SK-N-SH (cell line): Measurements from ENCODE around the gene OXSM. TPM values are rescaled to one million over a fixed set of nuclear protein-coding genes. Genes with fewer than 3 reads are reported as not detected.

Experiments used
- CTCF ChIA-PET: fragments of 300-600, 350-600 bp; formaldehyde crosslinking; extraction: SDS; loops from one replicate; lab custom pipeline; 2021; lab: Yijun Ruan, JAX
- POLR2A ChIA-PET: fragments of 350-600 bp; sonication (Branson Sonifier 250); formaldehyde crosslinking; extraction: SDS; loops from one replicate; lab custom pipeline; 2020; ENCODE audit warnings: antibody characterized with exemption, inconsistent platforms; lab: Yijun Ruan, JAX
- DNase-seq: peaks from one replicate; pipeline ENCODE4 v3.0.0; 2012
- H2AFZ ChIP-seq: fragments of 200-600 bp; sonication (generic); 2 replicates; pipeline ENCODE4 v1.8.1; 2016; ENCODE audit warnings: antibody characterized with exemption, mild to moderate bottlenecking, low read depth
- H3F3A ChIP-seq: fragments of 200-600 bp; sonication (generic); replicated peaks from 2 replicates; pipeline ENCODE3; 2016; ENCODE audit warnings: antibody characterized with exemption, mild to moderate bottlenecking; ENCODE audit not compliant: insufficient read depth
- H3K27ac ChIP-seq, 2 experiments: fragments of 200-500 bp in 1 of 2; fragments of 200-600 bp in 1 of 2; sonication (Bioruptor generic) in 1 of 2; sonication (generic), shearing (Covaris generic) in 1 of 2; 2 replicates each; pipeline versions ENCODE4 v1.5.1 to v1.6.1; 2014 to 2016; ENCODE audit warnings: low read depth in 2 of 2, inconsistent platforms in 1 of 2, low read length in 1 of 2, mild to moderate bottlenecking in 1 of 2, mixed read lengths in 1 of 2
- H3K27me3 ChIP-seq: fragments of 200-600 bp; sonication (generic), shearing (Covaris generic); 2 replicates; pipeline ENCODE4 v1.6.1; 2016; ENCODE audit warnings: mixed run types; ENCODE audit not compliant: insufficient read depth
- H3K36me3 ChIP-seq, 2 experiments: fragments of 200-500 bp in 1 of 2; fragments of 200-600 bp in 1 of 2; sonication (Bioruptor generic) in 1 of 2; sonication (generic) in 1 of 2; replicated peaks in 1 of 2; 2 replicates each; pipeline versions ENCODE3 to v1.5.1; 2014 to 2016; ENCODE audit warnings: low read length in 1 of 2, mild to moderate bottlenecking in 1 of 2; ENCODE audit not compliant: insufficient read depth in 2 of 2, control insufficient read depth in 1 of 2
- H3K4me1 ChIP-seq, 2 experiments: fragments of 200-500 bp in 1 of 2; fragments of 200-600 bp in 1 of 2; sonication (Bioruptor generic) in 1 of 2; sonication (generic), shearing (Covaris generic) in 1 of 2; 2 replicates each; pipeline versions ENCODE4 v1.5.1 to v1.6.1; 2014 to 2016; ENCODE audit warnings: low read depth in 1 of 2, low read length in 1 of 2, mixed run types in 1 of 2; ENCODE audit not compliant: insufficient read depth in 2 of 2, control insufficient read depth in 1 of 2
- H3K4me2 ChIP-seq: fragments of 200-600 bp; sonication (generic), shearing (Covaris generic); 2 replicates; pipeline ENCODE4 v1.6.1; 2017; ENCODE audit warnings: mixed run types
- H3K4me3 ChIP-seq, 2 experiments: fragments of 200-500 bp in 1 of 2; fragments of 200-600 bp in 1 of 2; sonication (Bioruptor generic) in 1 of 2; sonication (generic), shearing (Covaris generic) in 1 of 2; 2 replicates each; pipeline versions ENCODE4 v1.5.1 to v1.8.1; 2014 to 2016; ENCODE audit warnings: low read depth in 2 of 2, inconsistent platforms in 1 of 2, low read length in 1 of 2, mild to moderate bottlenecking in 1 of 2, mixed read lengths in 1 of 2, moderate library complexity in 1 of 2
- H3K79me2 ChIP-seq: fragments of 200-600 bp; sonication (generic); 2 replicates; pipeline ENCODE4 v1.8.1; 2017; ENCODE audit warnings: mild to moderate bottlenecking; ENCODE audit not compliant: insufficient read depth
- H3K9ac ChIP-seq: fragments of 200-600 bp; sonication (generic); 2 replicates; pipeline ENCODE4 v1.6.1; 2017; ENCODE audit warnings: mixed run types
- H3K9me2 ChIP-seq: fragments of 200-600 bp; sonication (generic); 2 replicates; pipeline ENCODE4 v1.6.1; 2017; ENCODE audit warnings: mixed run types
- H3K9me3 ChIP-seq: fragments of 200-600 bp; sonication (generic); 2 replicates; pipeline ENCODE4 v1.6.1; 2017; ENCODE audit warnings: mixed run types, mild to moderate bottlenecking, moderate library complexity
- H4K20me1 ChIP-seq: fragments of 200-600 bp; sonication (generic); 2 replicates; pipeline ENCODE4 v1.6.1; 2017; ENCODE audit warnings: mild to moderate bottlenecking, mixed run types; ENCODE audit not compliant: insufficient read depth
- ELF1 ChIP-seq: IDR thresholded peaks from 2 replicates; pipeline ENCODE4 v1.4.0; 2012
- EP300 ChIP-seq, 2 experiments: IDR thresholded peaks; 2 replicates each; pipeline versions ENCODE4 v1.4.0 to v1.6.1; 2012; ENCODE audit warnings: borderline replicate concordance in 1 of 2, low read depth in 1 of 2, low read length in 1 of 2
- FOSL2 ChIP-seq: IDR thresholded peaks from 2 replicates; pipeline ENCODE4 v1.4.0; 2012; ENCODE audit warnings: low read depth, mild to moderate bottlenecking, moderate library complexity, borderline replicate concordance
- JUND ChIP-seq: IDR thresholded peaks from 2 replicates; pipeline ENCODE4 v1.4.0; 2012
- NFIC ChIP-seq: IDR thresholded peaks from 2 replicates; pipeline ENCODE4 v1.4.0; 2012; ENCODE audit warnings: borderline replicate concordance
- POLR2AphosphoS5 ChIP-seq: IDR thresholded peaks from 2 replicates; pipeline ENCODE4 v1.6.1; 2012; ENCODE audit warnings: low read depth, low read length
- RAD21 ChIP-seq: IDR thresholded peaks from 2 replicates; pipeline ENCODE4 v1.6.1; 2012; ENCODE audit warnings: mild to moderate bottlenecking, low read length
- SIN3A ChIP-seq: IDR thresholded peaks from 2 replicates; pipeline ENCODE4 v1.6.1; 2012; ENCODE audit warnings: low read depth, mild to moderate bottlenecking, low read length, moderate library complexity, borderline replicate concordance
- SMC3 ChIP-seq: IDR thresholded peaks from 2 replicates; pipeline ENCODE4 v1.6.1; 2012; ENCODE audit warnings: low read depth, low read length, improper control_type of control experiment
- TAF1 ChIP-seq: IDR thresholded peaks from 2 replicates; pipeline ENCODE4 v1.6.1; 2012; ENCODE audit warnings: low read depth, mild to moderate bottlenecking, low read length, moderate library complexity, borderline replicate concordance
- TEAD4 ChIP-seq: IDR thresholded peaks from 2 replicates; pipeline ENCODE4 v1.4.0; 2012; ENCODE audit warnings: mild to moderate bottlenecking, borderline replicate concordance; ENCODE audit not compliant: insufficient read depth
- WGBS: methylation state at CpG from one replicate; pipeline ENCODE4 v1.1.6; 2017; ENCODE audit warnings: low lambda C conversion rate; 5-methylcytosine and 5-hydroxymethylcytosine counted together
- polyA plus RNA-seq, 3 experiments: library from polyadenylated mRNA; depleted of rRNA; stranded (reverse); fragments of >200 nt; gene quantifications; 2 replicates each; pipeline ENCODE4 v1.2.3, GENCODE V29; 2012
- TF ChIP-seq, protein P1 (sequence below): fragments of 150-350 bp; IDR thresholded peaks from 2 replicates; pipeline ENCODE4 v1.6.1; 2017; ENCODE audit warnings: antibody characterized with exemption, low read length, low read depth, borderline replicate concordance
- TF ChIP-seq, protein P2 (sequence below): IDR thresholded peaks from 2 replicates; pipeline ENCODE4 v1.4.0; 2012; ENCODE audit warnings: low read depth, borderline replicate concordance
- TF ChIP-seq, protein P3 (sequence below): IDR thresholded peaks from 2 replicates; pipeline ENCODE4; 2012

OXSM gene
- polyA plus RNA-seq, 1 of the 3 experiments (the other 2 are of a cell fraction) = 12.1 TPM

DNA sequence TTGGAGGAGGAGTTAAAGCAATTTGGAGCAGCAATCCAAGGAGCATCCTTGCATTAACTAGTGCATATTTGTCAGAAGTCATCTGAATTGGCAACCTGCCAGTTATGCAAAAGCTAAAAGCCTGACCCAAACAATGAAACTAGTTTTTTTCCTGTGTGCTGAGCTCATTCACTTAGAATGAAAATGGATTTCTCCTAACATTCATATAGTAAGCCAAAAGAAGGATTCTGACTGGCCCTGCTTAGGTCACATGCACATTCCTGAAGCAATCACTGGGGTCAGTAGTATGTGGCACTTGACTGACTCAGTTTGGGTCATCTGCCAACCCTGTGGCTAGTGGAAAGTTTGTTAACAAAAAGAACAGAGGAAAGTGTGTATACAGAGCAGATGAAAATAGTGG lies 30.5 kb downstream of the OXSM start (continued):
- TF ChIP-seq, protein P1, sequence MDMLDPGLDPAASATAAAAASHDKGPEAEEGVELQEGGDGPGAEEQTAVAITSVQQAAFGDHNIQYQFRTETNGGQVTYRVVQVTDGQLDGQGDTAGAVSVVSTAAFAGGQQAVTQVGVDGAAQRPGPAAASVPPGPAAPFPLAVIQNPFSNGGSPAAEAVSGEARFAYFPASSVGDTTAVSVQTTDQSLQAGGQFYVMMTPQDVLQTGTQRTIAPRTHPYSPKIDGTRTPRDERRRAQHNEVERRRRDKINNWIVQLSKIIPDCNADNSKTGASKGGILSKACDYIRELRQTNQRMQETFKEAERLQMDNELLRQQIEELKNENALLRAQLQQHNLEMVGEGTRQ = no peak
- TF ChIP-seq EP300 (IDR thresholded peaks at IDR 0.05; ENCODE audit: borderline replicate concordance in 1 of 2, low read depth in 1 of 2, low read length in 1 of 2) (peak in 1 of 2 experiments; percentile 36; a peak in 1 of 4 replicates), TEAD4 (peak; percentile 34; the same call in 1 of the 2 replicates), TAF1 (no peak), FOSL2 (peak; percentile 31; the same call in 1 of the 2 replicates), ELF1 (no peak), POLR2AphosphoS5 (peak; percentile 17; the same call in 1 of the 2 replicates), NFIC (peak; percentile 87)

DNA sequence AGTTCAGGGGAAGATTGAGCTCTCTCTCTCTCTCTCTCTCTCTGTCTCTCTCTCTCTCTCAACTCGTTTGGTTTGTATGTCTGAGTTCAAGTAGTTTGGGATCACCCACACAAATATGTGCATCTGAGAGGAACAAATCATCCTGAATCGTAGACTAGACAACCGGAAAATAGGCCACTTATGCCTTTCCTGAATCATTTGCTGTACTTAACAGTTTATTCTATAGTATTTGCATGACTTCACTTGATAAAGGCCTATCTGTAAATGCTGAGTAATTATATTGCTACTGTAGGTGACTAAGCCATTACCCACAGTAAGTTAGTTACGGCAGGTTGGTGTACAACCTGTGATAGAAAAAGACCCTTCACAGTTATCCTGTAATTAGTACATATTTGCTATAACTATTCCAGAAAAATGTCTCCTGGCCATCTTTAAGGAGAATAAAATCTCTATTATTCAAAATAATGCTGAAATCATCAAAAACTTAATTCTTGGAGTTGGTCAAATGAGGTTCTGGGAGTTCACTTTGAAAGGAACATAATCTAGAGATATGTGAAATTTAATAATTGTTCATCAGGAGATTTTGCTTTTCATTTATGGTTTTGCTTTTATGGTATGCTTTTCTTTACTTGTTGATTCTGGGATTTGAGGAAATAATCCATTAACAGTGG lies 31.1 kb downstream of the OXSM start:
- no peaks in the 10 kb centered on the region; the same call in 1 of the 2 replicates for H3K27me3 ChIP-seq
- no peaks in the 10 kb centered on the region for H3K79me2 ChIP-seq
- no peaks in the 10 kb centered on the region for H4K20me1 ChIP-seq
- H3F3A ChIP-seq = peaks cover 5% of the 10 kb centered on the region
- DNase-seq = no peak
- H3K4me1 ChIP-seq = peaks cover 0 to 15% of the 10 kb centered on the region in 2 experiments; a peak in 2 of 4 replicates
- WGBS = 37% methylated on average over 4 of the region's 4 CpGs
- no peaks in the 10 kb centered on the region for H3K9me3 ChIP-seq
- H2AFZ ChIP-seq = no peak overlapping the region
- ChIA-PET CTCF (interaction anchor here (1.4 kb wide), 1 partner anchor 11 kb away, joined by 3 read pairs; no protein-coding TSS in a partner anchor), POLR2A (no interaction called here)
- no peak overlapping the region for H3K4me3 ChIP-seq
- 0 out of 2 replicates have a peak overlapping the region, but pooled peaks have one; percentile 25 for H3K9ac ChIP-seq
- TF ChIP-seq RAD21 (no peak), SIN3A (no peak), TEAD4 (no peak), SMC3 (no peak), JUND (no peak), ELF1 (no peak), POLR2AphosphoS5 (no peak)
- TF ChIP-seq, protein P1 = no peak
- TF ChIP-seq, protein P2, sequence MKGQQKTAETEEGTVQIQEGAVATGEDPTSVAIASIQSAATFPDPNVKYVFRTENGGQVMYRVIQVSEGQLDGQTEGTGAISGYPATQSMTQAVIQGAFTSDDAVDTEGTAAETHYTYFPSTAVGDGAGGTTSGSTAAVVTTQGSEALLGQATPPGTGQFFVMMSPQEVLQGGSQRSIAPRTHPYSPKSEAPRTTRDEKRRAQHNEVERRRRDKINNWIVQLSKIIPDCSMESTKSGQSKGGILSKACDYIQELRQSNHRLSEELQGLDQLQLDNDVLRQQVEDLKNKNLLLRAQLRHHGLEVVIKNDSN = no peak
- TF ChIP-seq, protein P3, sequence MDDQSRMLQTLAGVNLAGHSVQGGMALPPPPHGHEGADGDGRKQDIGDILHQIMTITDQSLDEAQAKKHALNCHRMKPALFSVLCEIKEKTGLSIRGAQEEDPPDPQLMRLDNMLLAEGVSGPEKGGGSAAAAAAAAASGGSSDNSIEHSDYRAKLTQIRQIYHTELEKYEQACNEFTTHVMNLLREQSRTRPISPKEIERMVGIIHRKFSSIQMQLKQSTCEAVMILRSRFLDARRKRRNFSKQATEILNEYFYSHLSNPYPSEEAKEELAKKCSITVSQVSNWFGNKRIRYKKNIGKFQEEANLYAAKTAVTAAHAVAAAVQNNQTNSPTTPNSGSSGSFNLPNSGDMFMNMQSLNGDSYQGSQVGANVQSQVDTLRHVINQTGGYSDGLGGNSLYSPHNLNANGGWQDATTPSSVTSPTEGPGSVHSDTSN = no peak
- peak overlapping the region in 1 of 2 experiments; percentile 69; a peak in 2 of 4 replicates for H3K27ac ChIP-seq
- peak overlapping the region; percentile 45 for H3K4me2 ChIP-seq
- H3K36me3 ChIP-seq = no peaks in the 10 kb centered on the region
- no peaks in the 10 kb centered on the region for H3K9me2 ChIP-seq
